CD4-positive, alpha-beta T cell treated with Interleukin-15 for 1 hour (primary cell): Measurements from ENCODE around the gene HMGB4.

Experiments used
- DNase-seq: peaks from one replicate; pipeline ENCODE4 v3.0.0-alpha.2; 2020

The HMGB4 gene

DNA sequence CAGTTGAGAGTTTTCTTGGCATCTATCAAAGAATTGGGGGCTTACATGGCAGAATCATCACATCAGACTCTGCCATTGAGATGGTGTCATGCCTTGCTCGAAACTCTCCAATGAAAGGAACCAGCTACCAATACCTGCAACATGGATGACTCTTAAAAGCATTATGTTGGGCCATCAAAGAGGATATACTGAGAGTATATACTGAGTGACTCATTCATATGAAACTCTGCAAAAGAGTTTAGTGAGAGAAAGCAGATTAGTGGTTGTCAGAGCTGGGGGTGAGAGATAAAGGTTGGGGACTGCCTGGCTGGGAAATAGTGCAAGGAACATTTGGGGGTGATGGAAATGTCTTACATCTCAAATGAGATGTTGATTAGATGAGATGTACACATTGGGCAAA lies 14.7 kb upstream of the HMGB4 start:
- no peak for DNase-seq

DNA sequence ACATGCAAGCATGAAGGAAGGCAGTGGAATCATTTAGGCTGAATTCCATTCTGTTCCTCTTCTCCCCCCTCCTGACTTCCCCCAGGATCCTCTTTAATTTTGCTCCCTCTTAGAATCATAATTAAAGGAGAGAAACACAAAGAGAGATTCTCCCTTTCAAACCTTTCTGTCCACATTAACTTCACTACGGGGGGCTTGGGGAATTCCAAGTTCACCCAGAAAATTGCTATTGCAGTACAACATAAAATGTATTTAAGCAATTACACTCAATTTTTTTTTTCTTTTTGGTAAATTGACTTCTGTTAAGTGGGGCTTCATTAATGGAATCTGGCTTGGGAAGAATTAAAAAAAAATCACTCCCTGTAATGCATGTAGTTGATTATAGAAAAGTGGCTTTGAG lies 13.4 kb upstream of the HMGB4 start:
- no peak for DNase-seq

DNA sequence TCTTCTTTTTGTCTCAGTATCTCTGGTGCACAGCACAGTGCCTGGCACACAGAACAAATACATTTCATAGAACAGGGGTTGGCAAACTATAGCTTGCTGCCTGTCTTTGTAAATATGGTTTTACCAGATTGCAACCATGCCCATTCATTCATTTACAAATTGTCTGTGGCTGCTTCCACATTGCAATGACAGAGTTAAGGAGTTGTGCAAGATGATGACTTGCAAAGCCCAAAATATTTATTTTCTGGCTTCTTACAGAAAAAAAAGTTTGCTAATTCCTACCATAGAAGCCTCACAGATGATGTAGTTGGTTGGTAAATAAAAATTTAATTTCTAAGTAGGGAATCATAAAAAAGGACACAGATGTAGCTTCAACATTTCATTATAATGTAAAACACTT lies 11.2 kb upstream of the HMGB4 start:
- no peak for DNase-seq

DNA sequence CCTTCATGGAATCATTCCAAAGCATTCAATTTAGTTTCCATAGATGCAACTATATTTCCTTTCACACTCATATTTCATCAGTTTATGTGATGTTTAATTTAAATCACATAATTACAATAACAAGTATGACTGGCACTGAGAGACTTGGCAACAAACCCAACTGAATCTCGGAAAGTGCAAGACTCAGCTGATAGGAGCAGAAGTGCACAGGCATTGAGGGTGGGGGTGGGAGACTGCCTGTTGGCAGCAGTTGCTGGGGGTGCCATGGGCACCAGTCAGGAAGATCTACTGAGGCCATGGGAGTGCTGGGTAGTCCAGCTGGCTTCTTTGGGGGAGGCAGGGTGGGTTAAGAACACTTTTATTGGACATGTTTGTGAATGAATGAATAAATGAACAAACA lies 10.4 kb upstream of the HMGB4 start:
- no peak for DNase-seq

DNA sequence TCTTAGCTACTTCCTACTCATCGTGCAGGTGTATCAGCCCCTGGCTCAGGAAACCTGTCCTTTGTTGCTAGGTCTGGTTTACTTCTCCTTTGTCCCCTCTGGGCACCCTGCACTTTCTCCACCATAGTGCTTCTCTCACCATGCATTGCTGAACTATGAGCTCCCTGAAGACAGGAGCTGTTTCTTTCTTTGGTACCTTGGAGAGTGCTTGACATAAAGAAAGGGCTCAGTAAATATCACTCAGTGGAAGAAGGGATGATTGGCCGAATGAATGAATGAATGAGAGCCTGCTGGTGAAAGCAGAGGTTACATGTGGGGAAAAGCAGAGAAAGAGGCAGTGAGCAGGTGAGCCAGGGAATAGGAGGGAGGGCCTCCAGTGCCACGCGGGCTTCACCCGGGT lies 9.8 kb upstream of the HMGB4 start:
- no peak for DNase-seq

DNA sequence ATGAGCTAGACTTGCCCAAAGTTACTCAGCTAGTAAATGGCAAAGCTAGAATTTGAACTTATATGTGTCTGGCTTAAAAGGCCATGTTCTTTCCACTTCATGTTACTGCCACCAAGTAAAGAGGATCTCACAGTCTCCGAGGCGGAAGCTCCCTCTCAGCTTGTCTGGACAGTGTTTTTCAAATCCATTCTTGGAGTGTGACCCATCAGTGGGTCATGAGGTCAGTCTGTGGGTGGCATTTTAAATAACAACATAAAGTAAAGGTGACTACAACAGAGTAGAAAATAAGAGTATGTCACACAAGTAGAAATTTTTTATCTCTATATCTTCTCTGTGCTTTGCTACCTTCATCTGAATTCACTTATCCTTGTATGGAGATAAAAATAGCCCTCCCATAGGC lies 3.2 kb upstream of the HMGB4 start:
- no peak for DNase-seq

DNA sequence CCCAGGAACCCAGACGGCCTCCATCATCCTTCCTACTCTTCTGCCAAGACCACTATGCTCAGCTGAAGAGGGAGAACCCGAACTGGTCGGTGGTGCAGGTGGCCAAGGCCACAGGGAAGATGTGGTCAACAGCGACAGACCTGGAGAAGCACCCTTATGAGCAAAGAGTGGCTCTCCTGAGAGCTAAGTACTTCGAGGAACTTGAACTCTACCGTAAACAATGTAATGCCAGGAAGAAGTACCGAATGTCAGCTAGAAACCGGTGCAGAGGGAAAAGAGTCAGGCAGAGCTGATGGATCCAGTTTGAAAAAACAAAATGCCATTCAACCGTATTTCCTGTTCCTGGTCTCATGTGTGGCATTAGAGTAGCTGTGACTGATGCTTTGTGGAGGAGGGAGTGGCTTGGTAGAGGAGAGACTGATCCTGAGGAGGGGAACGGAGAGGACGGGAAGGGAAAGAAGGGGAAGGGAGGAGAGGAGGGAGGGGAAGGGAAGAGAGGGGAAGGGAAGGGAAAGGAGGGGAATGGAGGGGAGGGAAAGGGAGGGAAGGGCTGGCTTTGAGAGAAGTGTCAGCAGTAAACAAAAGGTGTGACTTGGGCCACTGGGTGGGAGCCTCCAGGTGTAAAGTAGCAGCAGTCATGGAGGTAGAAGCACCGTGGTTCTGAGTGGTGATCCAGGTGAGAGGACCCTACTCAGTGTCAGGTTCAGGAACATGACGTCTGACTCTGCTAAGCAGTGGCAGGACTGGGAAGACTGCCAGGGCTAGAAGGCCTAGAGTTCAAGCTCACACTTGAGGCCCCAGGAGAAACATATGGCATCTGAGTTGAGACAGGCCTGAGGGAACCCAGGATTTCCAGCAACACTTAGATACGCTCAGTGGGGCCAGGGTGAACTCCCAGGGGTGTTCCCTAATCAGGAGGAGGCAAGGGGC lies 846 bp downstream of the HMGB4 start:
- no peak for DNase-seq

DNA sequence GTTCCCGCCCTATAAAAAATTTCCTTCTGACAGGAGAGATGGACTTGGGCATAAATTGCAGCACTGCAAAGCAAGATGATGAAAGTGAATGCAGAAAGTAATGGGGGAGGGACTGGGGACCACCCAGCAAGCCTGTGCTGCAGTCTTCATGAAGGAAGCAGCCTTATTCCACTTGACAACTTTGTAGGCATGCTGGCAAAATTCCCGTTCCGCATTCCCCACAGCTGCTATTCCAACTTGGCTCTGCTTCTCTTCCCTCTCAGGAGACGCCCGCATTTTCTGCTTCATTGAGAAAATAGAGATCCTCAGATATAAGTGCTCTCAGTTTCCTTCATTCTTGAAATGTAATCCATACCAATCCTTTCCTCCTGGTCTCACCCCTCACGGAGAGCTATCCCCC lies 2.4 kb downstream of the HMGB4 start:
- DNase-seq: no peak

DNA sequence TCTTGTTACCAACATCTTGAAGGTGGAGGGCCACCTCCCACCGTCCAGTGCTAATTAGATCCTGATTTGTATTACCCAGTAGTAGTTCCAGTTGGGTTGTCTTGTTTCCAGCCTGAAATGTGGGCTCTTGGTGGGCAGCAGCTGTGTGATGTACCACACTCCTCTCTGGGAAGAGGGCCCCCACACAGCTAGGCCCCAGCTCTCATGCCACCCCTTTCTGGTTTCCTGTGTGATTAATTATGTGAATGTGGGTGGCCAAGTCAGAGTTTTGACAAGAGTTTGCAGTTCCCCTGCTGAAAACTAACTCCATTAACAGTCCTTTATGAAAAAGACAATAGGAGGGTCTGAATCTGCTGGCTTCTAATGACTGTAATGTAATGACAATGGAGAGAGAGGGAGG lies 3.8 kb downstream of the HMGB4 start:
- no peak for DNase-seq

DNA sequence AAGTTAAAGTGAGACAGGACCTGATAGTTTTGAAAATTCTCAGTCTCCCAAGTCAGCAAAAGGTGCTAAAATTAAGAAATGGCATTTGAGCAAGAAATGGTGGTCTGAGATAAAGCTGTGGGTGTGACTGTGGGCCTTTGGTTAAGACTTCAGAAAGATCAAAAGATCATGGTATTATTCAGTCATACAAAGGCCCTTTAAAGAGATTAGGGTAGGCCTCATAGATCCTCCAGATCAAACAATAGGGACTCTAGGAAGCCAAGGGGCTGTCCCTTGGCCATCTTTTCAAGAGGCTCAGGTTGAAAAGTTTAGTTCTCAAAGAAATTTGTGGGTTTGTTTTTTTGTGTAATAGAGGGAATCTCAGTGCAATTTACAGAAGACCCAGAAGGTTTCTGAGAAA lies 8.4 kb downstream of the HMGB4 start:
- DNase-seq: no peak

DNA sequence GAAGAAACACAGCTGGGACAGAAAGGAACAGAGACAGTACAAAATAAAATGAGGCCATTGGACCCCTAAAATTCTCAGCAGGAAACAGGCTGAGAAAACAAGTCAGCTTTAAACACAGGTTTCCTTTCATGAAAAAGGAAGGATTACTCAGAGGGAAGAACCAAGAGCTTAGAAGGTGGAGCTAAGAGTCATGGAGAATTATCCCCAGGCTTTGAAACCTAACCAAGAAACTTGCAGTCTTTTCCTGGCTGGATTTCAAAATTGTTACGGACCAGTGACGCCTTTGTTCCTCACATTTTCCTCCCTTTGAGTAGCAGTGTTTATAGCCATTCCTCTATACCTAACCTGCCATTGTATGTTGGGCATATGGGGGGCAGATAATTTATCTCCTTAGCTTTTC lies 8.8 kb downstream of the HMGB4 start:
- DNase-seq: no peak

DNA sequence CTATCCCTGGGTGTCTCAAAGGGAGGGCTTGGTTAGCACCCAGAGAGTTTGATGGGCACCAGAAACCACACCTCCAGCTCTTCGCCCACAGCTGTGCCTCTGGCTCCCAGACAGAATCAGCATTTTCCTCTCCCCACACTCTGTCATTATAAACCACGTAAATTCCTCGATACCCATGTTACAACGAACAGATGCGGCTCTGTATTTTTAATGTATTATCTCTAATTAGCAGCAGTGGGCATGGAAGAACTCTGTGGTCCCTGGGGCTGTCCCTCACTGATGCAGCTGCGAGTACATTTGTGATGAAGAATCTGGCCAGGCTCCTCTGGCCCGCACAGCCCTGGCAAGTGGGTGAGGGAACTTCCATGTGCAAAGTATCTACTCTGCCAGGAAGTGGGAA lies 10.8 kb downstream of the HMGB4 start:
- no peak for DNase-seq

DNA sequence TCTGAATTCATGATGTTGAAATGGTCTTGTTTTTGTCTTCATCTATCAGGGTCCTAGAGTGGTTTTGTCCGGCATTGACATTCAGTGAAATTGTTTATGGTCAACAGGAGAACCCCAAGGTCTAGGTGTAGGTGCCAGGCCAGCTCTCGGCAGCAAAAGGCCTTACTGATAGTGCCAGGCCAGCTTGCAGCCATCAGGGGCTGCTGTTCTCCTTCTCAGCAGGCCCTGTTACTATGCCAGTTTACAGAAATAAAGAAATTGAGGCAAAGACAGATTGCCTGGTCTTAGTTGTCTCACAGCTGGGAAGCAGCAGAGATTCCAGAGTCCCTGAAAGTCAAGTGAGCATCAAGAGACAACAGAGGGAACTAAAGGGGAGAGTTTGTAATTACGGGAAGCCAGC lies 12.0 kb downstream of the HMGB4 start:
- no peak for DNase-seq

DNA sequence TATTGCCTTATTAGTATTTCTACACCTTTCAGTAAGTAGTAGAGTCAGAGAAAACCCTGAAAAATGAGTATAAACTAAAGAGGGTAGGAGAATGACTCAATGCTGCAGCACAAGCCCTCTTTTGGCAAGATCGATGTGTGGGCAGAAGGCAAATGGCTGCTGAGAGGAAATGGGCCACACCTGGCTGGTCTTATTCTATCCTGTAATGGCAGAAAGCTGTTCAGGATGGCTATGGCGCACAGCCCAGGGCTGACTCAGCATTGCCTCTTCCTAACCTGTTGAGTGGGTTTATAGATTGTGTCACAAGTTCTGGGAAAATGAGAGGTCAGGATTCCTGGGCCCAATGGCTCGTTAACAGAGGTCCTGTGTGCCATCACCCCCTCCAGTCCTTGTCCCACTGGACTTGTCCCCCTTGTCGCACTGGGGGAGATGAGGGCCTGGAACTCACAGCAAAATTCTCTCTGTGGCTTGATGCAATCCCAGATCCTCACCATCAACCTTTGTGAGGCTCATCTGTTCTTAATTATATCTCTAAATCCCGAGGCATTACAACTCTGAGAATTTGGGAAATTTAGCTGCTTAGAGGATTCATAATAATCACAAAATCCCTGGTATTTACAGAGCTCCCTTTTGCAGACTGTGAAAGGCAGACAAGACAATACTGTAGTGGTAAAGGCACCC lies 13.2 kb downstream of the HMGB4 start:
- DNase-seq: no peak

DNA sequence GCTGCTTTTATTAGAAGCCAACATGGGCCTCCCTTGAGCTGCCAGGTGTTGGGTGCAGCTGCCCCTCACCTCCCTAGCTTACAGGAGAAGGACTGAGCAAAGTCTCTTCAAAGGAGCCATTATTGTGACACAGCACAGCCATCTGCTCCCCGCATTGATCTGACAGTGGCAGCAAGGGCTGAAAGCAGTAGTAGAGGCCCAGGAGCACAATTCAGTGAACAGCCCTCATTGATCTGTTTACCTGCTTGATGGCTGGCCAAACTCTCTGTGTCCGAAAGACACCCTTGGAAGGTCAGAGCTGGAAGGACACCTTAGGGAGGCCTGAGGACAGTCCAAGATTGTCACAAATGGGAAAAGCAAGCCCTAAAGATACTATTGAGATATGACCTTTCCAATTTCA lies 14.5 kb downstream of the HMGB4 start:
- no peak for DNase-seq

DNA sequence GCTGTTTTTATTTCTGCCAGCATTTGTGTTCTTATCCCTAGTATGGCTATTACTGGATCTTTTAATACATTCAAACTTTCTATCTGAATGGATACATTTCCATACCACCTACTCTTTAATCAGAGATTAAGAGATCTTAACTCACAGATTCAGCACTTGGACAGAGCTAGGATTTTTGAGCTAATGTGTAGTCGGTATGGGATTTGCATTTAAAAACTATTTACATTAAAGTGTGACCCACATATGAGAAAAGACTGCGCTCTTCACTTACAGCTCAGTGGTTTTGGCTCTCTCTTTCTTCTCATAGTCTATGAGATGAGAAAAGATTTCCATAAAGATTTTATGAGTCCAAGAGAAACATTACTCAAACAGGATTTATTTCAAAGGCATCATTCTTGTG lies 16.4 kb downstream of the HMGB4 start:
- DNase-seq: no peak

DNA sequence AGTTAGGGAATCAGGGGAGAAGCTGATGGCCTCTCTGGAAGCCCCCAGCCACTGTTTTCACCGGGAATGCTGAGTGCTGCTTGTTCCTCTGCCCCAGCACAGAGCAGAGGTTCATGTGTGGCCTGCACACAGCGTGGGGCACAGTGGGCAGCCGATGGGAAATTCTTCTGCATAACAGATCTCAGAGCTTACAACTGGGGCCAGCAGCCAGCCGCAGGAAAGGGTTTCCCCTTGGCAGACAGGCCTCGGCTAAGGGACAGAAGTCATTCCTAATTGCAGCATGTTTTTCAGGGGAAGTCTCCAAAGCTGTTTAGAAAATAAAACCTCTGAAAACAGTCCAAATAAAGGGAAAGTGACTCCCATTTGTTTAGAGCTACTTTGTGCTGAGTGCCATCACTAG lies 22.6 kb downstream of the HMGB4 start:
- DNase-seq: no peak

DNA sequence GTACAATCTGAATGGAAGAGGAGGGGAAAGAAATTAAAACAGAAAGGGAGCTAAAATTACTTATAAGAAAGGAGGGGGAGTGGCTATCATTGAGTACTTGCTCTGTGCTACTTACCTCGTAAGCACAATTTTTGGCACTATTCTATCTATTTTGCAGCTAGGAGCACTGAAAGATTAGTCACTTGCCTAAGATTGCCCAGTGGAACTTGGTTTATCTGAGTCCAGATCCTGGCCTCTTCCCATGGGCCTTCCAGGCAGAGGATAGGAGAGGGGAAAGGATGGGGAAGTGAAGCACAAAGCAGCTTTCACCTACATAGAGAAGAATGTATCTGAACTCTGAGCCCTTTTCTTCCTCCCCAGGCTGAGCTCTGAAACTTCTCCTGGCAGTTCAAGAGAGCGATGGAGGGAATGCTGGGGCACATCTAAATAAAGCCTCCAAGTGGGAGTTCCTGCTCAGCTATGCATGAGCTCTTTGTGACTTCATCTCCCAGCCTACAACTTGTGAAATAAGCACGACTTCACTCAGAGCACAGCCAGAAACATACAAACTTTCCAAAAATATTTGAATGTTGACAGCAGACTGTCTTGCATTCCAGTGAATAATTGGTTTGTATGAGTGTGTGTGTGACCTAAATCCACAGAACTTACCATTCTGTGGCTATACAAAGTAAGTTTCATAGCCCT lies 29.4 kb downstream of the HMGB4 start:
- DNase-seq: no peak

DNA sequence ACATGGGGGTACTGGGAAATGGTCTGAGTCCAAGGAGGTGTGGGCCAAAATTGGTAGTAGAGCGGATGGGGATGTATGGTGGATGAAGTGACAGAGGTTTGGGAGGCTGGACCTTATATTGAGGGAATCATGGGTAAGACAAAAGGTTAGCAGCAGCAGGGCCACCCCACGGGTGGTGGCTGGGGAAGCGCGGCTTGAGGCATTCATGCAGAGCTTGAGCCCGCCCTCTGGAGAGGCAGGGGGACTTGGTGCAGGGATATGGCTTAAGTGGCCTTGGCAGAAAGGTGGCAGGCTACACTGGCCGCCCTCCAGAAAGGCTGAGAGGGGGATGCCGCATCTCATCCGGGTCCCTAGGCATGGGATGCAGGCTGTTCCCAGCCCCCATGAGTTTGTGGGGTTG lies 31.5 kb downstream of the HMGB4 start:
- DNase-seq: no peak

DNA sequence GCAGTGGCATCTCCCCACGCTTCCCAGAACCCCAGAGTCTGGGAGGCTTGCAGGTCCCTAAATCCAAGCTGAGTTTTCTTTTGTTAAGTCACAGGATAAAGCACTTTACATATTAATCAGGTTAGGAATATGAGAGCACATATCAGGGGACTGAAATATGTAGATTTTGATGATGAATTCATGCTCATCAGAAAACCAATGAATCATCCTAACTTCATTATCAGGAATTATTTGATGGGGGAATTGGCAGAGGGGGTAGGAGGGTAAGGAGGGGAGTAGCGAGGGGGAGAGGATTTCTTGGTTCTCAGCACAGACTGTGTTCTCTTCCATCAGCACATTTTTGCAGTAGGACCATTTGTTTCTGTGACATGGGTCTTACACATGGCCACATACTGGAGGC lies 32.1 kb downstream of the HMGB4 start:
- DNase-seq: no peak

DNA sequence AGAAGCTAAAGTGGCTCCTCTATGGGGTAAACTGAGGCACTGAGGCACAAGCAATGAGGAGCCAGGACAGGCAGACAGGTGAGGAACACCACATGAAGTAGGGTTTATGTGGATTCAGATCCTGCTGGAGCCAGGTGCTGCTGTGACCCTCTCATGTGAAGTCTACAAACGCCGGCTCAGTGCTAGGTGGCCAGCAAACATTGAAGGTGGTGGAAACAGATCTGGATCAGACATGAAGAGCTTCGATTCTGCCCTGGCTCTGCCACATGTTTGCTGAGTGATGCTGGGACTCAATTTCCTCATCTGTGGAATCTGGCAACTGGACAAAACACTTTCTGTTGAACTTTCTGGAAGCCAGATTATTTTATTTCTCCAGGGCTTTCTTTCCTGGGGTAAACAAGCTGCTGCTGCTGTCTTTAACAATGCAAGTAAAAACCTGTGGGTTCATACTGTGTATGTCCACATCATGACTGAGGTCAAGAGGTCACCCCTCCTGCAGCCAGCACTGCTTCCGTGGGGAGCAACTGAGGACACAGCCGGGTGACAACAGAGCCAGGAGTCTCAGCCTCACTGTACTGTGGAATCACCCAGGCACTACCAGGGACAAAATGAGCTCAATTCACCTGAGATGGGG lies 33.3 kb downstream of the HMGB4 start:
- DNase-seq: no peak

DNA sequence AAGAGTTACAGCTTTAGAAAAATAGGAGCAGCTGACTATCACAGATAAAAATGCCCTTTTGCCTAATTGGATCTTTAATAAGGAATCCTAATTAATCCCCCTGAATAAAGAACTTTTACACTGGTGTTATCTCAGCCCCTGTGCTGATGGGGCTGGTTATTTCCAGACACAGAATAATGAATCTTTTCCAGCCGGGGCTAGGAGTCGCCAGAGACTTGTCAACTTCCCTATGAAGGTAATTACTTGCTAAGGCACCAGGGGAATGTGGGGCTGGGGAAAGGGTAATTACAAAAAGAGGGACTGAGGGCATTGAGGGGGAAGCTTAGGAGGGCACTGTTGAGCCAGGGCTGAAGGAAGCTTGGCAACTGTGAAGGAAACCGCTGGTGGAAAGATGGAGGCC lies 34.5 kb downstream of the HMGB4 start:
- DNase-seq: no peak

DNA sequence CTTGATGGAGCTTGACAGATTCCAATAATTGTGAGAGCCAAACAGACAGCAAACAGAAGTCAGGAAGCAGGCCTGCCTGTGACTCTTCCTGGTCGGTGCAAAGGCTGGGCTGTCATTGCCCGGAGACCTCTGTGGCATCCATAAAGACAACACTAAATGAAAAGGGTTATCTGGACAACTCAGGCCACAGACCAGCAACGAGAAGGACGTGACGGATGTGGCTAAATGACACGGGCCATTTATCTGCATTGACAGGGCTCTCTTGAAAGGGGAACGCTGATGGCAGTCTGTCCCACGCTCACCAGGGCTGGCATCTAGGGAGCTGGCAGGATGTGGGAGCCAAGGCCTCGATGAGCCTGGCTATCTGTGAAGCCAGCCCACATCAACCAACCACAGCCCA lies 35.0 kb downstream of the HMGB4 start:
- no peak for DNase-seq

DNA sequence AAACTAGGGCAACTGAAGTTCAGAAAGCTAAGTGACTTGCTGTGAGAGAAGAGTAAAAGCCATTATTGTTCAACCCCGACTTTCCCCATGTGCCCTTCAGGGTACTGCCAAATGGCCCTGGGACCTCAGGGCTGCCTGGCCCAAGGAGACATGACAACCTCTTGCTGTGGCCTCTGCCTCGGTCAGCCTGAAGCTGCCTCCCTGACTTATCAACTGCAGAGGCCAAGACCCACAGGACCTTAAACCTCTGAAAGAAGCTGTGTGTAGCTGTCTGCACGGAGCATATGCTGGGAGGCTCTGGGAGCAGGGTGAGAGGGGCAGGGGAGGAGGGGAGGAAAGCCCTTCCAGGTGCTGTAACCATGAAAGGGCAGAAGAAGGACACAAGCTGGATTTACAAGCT lies 35.9 kb downstream of the HMGB4 start:
- DNase-seq: no peak
